ENCODE measurements around the gene EXOC1L.

EXOC1L gene

GRCh38 chr4:55819634-55820033, at the start of gene EXOC1L:
Gene EXOC1L, plus strand, starts transcription at chr4:55819790. Its CDS starts 237 bp downstream, at chr4:55820027.
- DNase-seq (ENCODE audit: low spot score) = no peak

GRCh38 chr4:55770662-55771061, 48.9 kb upstream of the EXOC1L start:
- DNase-seq (ENCODE audit: low spot score) = no peak

- DNase-seq (ENCODE audit: low spot score) = no peak
These were observed 38.2 kb upstream of the EXOC1L start for GRCh38 chr4:55781341-55781740.

- DNase-seq (ENCODE audit: low spot score) = no peak
These were observed 37.8 kb upstream of the EXOC1L start for GRCh38 chr4:55781812-55782211.

GRCh38 chr4:55783584-55783983, 36.0 kb upstream of the EXOC1L start:
- DNase-seq (ENCODE audit: low spot score) = no peak

GRCh38 chr4:55784747-55785146, 34.8 kb upstream of the EXOC1L start:
- DNase-seq (ENCODE audit: low spot score) = no peak

- no peak for DNase-seq (ENCODE audit: low spot score)
These were observed 27.9 kb upstream of the EXOC1L start for GRCh38 chr4:55791666-55792065.

- DNase-seq (ENCODE audit: low spot score) = no peak
These were observed 26.1 kb upstream of the EXOC1L start for GRCh38 chr4:55793479-55793878.

- no peak for DNase-seq (ENCODE audit: low spot score)
These were observed 25.5 kb upstream of the EXOC1L start for GRCh38 chr4:55794053-55794452.

- DNase-seq (ENCODE audit: low spot score) = no peak
These were observed 24.2 kb upstream of the EXOC1L start for GRCh38 chr4:55795341-55795740.

- no peak for DNase-seq (ENCODE audit: low spot score)
These were observed 18.1 kb upstream of the EXOC1L start for GRCh38 chr4:55801498-55801897.

GRCh38 chr4:55807556-55807955, 12.0 kb upstream of the EXOC1L start:
- DNase-seq (ENCODE audit: low spot score) = no peak

GRCh38 chr4:55808186-55808585, 11.4 kb upstream of the EXOC1L start:
- no peak for DNase-seq (ENCODE audit: low spot score)

- DNase-seq (ENCODE audit: low spot score) = no peak
These were observed 11.0 kb upstream of the EXOC1L start for GRCh38 chr4:55808632-55809031.

GRCh38 chr4:55817691-55818090, 1.9 kb upstream of the EXOC1L start:
- DNase-seq (ENCODE audit: low spot score) = no peak

GRCh38 chr4:55820279-55820678, 689 bp downstream of the EXOC1L start:
- DNase-seq (ENCODE audit: low spot score) = no peak

GRCh38 chr4:55822329-55822728, 2.7 kb downstream of the EXOC1L start:
- no peak for DNase-seq (ENCODE audit: low spot score)

- no peak for DNase-seq (ENCODE audit: low spot score)
These were observed 5.3 kb downstream of the EXOC1L start for GRCh38 chr4:55824865-55825264.

GRCh38 chr4:55826986-55827385, 7.4 kb downstream of the EXOC1L start:
- no peak for DNase-seq (ENCODE audit: low spot score)

- no peak for DNase-seq (ENCODE audit: low spot score)
These were observed 8.0 kb downstream of the EXOC1L start for GRCh38 chr4:55827582-55827981.

GRCh38 chr4:55830048-55830447, 10.5 kb downstream of the EXOC1L start:
- no peak for DNase-seq (ENCODE audit: low spot score)

- no peak for DNase-seq (ENCODE audit: low spot score)
These were observed 11.1 kb downstream of the EXOC1L start for GRCh38 chr4:55830716-55831115.

- DNase-seq (ENCODE audit: low spot score) = no peak
These were observed 14.7 kb downstream of the EXOC1L start for GRCh38 chr4:55834086-55834795.

- no peak for DNase-seq (ENCODE audit: low spot score)
These were observed 18.3 kb downstream of the EXOC1L start for GRCh38 chr4:55837903-55838302.
